Omental fat pad (tissue), 4 donors: ENCODE data around the gene OR2T35. TPM values are rescaled to one million over a fixed set of nuclear protein-coding genes. Genes with fewer than 3 reads are reported as not detected.
"Not testable (repeated sequence)": the region's sequence is repeated elsewhere in the genome, so short reads cannot be mapped to it uniquely, and the experiment has no call there.

Experiments
- ATAC-seq: fragments of 150-250 bp; one replicate; pipeline ENCODE4 v1.9.1; 2016; ENCODE audit warnings: mild to moderate bottlenecking, moderate library complexity; ENCODE audit not compliant: low FRiP score
- DNase-seq: peaks from one replicate; pipeline ENCODE4 v3.0.0-alpha.2; 2019; ENCODE audit warnings: low spot score
- total RNA-seq, 4 donors: library from RNA; depleted of rRNA; stranded (reverse); fragments of >200 nt; gene quantifications; one replicate each; pipeline ENCODE4 v1.1.0, GENCODE V29; 2016
- TF ChIP-seq, protein P1 (sequence below), 3 donors: fragments of 450-650 bp; IDR thresholded peaks; one replicate each; pipeline ENCODE4 v1.5.1; 2016 to 2017; ENCODE audit warnings: antibody characterized with exemption in 3 of 3, mild to moderate bottlenecking in 3 of 3, moderate library complexity in 2 of 3

Gene OR2T35
- total RNA-seq, 4 donors from 2014 or later: not detected

DNA sequence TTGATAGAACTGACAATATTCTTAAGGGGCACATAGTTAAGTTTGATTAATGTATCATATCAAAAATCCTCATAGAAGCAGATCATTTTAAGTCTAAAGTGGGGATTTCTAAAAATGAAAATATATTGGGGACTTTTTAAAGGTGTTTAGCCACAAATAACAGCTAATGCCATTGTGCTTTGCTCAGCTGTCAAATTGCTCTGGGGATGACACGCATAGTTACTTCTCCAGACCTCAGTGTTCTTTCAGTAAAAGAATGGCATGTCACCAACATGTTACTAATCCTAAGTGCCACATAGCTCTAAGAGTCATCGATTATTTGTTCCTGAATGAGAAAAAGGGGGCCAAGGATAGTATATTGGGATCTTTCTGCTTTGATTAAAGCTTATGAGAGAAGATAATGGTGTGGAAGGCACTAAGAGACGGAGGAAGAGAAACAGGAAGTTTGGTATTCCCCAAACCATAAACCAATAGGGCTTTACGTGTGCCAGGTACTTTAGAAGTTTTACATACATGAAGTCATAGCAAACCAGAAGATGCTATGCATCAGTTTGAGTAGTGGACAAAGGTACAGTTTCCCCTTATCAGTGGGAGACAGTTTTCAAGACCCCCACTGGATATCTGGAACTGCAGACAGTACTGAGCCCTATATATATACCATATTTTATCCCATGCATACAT, 2.0 kb downstream of the OR2T35 start:
- ATAC-seq, DNase-seq: not testable (repeated sequence)

DNA sequence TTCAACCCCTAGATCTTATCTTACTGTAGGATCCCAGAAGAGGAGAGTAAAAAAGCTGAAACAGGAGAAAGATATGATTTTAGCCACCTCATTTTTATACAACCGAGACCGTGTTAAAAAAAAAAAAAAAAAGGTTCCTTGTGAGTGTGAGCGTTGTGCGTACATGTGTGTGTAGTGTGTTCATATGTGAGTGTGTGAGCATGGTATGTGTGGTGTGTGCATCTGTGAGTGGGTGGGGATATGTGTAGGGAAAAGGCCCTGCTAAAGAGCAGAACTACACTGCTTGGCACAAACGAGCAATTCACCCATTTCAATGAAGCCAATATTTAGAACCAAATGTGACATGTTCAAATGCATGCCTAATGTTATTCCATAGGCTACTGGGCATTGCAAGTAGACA, 3.5 kb downstream of the OR2T35 start:
- DNase-seq, ATAC-seq: not testable (repeated sequence)

DNA sequence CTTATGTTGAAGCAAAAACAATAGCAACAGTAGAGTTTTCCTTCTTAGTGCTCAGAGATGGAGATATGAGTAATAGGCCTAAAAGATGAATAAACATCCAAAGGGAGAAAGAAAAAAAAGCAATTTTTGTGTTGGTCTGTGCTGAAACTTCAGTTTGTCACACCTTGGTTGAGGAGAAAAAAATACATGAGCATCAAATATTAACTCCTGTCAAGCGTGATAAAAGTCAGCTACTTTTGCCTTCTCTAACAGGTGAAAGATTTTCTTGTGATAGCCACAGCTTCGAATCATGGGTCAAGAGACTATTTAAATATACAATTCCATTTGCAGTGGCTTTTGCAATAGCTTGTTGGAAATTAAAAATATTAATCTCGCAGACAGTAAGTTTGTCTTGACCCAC, 4.2 kb downstream of the OR2T35 start:
- DNase-seq, ATAC-seq: not testable (repeated sequence)

DNA sequence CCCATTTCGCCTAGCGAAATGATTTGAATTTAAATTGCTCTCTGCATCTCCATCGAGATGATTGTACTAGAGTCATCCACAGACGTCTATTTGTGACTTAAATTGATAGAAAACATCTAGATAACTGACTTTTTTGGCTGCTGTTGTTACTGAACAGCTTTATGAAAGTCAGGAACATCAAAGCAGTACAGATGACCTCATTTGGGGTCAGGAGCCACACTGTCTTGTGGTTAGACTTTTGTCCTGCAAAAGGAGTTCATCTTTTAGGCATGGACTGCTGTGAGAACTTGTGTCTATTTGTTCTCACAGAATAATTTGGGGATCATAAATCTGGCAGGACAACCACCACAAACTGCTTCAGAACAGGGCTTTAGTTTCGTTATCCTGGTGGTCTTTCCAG, 5.4 kb downstream of the OR2T35 start:
- not testable (repeated sequence) for ATAC-seq, DNase-seq

DNA sequence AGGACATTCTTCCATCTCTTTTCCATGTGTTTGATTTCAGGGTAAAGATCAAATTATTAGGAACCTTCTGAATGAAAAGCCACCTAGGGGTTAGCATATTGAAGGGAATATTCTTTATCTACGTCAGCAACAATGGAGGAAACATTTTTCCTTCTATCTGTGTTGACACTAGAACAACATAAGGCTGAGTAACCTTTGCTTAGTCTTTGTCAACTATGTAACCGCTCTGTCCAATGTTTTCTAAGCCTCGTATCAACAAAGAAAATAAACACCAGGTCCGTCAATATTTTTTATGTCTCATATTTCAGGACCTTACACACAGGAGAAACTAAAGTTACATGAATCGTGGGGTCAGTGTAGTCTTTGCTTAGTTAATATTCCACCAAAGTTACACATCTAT, 8.5 kb downstream of the OR2T35 start:
- DNase-seq, ATAC-seq: not testable (repeated sequence)

DNA sequence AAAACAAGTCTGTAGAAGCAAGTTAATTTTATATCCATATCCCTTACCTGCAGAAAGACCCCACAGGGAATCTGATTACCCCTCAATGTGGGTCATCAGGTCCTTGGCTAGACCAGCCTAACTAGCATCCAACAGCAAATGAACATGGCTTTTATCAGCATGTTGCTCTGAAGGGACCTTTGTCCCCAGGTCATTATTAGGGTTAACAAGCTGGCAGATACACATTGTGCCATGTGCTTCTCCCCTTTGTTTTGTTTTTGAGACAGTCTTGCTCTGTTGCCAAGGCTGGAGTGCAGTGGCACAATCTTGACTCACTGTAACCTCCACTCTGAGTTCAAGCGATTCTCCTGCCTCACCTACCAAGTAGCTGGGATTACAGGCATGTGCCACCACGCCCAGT, 10.1 kb downstream of the OR2T35 start, which contains the start of gene OR2T11:
Gene OR2T11, minus strand, starts transcription at position 101 of the 400 bp plus-strand sequence. CDS start 7,963 bp downstream, outside the sequence.
- DNase-seq, ATAC-seq: not testable (repeated sequence)

DNA sequence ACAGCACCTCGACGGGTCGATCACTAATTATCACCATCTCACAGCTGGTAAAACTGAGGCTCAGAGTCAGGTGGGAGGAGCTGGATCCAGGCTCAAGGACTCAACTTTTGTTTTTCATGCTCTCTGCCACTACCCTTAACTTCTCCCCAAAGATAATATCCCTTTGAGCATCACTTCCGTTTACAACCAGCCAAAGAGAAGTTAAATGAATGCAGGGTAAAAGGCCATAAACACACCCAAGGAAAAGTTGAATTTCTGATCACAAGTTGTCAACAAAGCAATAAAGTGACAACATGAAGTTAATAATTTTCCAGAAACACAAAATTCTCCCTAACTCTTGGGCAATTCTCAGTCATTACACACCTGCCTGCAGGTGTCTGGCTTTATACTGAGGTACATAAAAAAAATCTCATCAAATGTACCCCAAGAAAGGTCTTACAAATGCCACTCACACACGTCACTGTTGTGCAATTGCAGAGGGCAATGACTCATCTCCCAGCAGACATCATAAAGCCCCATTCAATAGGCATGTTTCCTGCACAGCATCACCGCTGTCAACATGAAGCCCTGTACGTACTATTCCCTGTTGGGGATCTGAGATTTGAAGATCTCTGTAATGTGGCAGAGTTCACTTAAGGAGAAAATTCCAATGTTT, 13.6 kb downstream of the OR2T35 start:
- DNase-seq: no peak
- ATAC-seq: no peak

DNA sequence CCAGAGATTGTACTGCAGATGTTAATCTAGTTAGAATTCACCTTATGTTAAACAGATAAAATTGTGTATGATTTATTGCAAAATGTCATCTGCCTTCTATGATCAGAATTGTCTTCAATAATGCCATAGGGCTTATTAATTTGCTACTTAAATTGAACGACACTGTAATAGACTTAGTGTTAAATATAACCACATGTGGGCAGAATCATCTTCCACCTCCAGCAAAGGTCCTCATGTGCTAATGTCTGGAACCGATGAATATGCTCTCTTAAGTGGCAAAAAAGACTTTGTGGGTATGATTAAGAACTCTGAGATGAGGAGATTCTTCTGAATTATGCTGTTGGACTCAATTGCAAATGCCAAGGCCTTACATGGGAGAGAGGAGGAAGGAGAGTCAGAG, 14.5 kb downstream of the OR2T35 start:
- TF ChIP-seq, protein P1, sequence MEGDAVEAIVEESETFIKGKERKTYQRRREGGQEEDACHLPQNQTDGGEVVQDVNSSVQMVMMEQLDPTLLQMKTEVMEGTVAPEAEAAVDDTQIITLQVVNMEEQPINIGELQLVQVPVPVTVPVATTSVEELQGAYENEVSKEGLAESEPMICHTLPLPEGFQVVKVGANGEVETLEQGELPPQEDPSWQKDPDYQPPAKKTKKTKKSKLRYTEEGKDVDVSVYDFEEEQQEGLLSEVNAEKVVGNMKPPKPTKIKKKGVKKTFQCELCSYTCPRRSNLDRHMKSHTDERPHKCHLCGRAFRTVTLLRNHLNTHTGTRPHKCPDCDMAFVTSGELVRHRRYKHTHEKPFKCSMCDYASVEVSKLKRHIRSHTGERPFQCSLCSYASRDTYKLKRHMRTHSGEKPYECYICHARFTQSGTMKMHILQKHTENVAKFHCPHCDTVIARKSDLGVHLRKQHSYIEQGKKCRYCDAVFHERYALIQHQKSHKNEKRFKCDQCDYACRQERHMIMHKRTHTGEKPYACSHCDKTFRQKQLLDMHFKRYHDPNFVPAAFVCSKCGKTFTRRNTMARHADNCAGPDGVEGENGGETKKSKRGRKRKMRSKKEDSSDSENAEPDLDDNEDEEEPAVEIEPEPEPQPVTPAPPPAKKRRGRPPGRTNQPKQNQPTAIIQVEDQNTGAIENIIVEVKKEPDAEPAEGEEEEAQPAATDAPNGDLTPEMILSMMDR (IDR thresholded peaks at IDR 0.05): no peak
- ATAC-seq (no peak), DNase-seq (no peak)

More for the DNA sequence above, 13.6 kb downstream of the OR2T35 start:
- TF ChIP-seq, protein P1 (IDR thresholded peaks at IDR 0.05): no peak

DNA sequence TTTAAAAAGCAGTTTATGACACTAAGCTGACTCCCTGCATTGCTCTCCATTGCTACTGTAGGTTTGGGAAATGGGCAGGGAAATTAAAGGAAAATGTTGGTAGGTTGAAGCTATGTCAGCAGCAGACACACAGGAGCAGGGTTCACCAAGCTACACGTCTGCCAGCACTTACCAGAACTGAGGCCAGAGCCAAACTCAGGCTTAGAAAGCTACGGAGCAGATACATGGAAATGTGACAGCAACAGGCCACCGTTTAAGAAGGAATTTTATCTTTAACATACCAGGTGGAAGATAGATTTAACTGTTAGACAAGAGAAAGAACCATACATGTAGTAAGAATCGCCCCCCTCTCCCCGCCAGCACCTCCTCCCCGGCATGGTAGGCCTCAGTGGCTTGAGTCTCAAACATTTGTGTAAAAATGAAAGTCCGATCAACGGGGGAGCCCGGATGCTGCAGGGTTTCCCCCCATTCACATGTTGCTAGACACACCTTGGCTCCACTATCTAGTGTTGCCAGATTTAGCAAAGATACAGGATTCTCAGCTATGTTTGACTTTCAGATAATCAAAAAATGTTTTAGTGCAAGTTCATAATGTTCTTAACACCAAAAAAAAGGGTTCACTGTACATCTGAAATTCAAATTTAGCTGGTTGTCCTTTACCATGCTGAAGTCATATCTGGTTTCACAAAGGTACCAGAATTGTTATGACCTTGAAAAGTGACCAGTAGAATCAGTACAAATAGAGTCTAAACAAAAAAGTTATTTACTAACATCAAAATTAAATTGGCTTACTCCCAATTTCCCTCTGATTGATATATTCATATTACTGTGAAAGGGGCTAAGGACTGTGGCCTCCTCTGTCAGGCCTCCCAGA, 16.9 kb downstream of the OR2T35 start:
- DNase-seq: no peak
- no peak for ATAC-seq
- TF ChIP-seq, protein P1 (IDR thresholded peaks at IDR 0.05): no peak

DNA sequence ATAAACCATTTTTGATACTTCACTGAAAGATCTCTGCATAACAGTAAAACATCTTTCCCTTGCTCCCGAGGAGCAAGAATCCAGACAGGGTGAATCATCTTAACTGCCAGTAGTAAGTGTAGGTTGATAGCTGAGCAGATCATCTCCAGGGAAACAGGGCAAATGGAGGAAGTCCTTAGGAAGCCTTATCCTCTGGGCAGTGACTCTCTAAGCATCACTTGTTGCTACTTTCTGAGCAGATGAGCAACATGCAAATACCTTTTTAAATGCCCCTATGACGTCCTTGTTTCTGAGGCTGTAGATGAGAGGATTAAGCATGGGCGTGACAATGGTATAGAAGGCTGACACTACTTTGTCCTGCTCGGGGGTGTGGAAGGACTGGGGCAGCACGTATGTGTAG, 19.1 kb downstream of the OR2T35 start:
- no peak for ATAC-seq
- TF ChIP-seq, protein P1 (IDR thresholded peaks at IDR 0.05): no peak
- DNase-seq: no peak
